ENCODE results near the gene HIVEP3.
"Not testable (repeated sequence)": the region's sequence is repeated elsewhere in the genome, so short reads cannot be mapped to it uniquely, and the experiment has no call there.

Gene HIVEP3

DNA sequence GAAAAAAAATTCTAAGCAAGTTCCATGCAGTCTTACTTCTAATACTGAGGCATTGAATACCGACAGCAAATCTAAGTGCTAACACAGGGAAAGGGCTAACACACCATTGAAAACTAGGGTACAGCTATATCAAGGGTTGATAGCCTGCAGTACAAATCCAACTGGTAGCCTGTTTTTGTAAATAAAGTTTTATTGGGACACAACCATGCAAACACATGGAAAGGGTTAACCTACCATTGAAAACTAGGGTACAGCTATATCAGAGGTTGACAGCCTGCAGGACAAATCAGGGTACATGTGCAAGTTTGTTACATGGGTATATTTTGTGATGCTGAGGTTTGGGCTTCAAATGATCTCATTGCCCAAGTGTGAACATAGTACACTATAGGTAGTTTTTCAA is 212.9 kb downstream of the HIVEP3 start:
- H3K4me3 ChIP-seq (ENCODE audit: low read length), result no peak overlapping the region
- H3K36me3 ChIP-seq (ENCODE audit: control insufficient read depth, insufficient read depth, low read length), result no peaks in the 10 kb centered on the region
- no peak overlapping the region for H3K9ac ChIP-seq (ENCODE audit: low read length)
- no peaks in the 10 kb centered on the region for H3K4me1 ChIP-seq (ENCODE audit: control insufficient read depth, insufficient read depth, low read length)
- H3K27ac ChIP-seq (ENCODE audit: low read depth, low read length), result no peak overlapping the region
- no peaks in the 10 kb centered on the region for H3K27me3 ChIP-seq (ENCODE audit: control insufficient read depth, insufficient read depth, low read length)

DNA sequence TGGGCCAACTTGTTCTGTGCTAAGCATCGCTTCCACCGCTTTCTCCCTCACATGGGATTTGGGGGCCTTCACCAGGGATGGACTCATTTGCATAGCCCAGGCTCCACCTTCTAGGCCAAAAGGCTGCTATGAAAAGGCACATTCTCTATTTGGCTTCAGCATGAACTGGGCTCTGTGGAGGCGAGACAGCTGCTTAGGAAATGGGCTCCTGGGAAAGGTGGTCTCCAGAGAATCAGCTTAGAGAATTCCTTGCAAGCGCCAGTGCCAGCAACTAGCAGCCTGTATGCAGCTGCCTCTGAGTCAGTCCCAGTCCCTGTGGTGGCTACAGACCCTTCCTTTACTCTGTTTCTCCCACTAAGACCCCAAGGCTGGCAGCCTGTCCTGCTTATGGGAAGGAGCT is 214.5 kb downstream of the HIVEP3 start:
- H3K4me3 ChIP-seq (ENCODE audit: low read length), result no peak overlapping the region
- H3K9ac ChIP-seq (ENCODE audit: low read length), result no peak overlapping the region
- H3K27me3 ChIP-seq (ENCODE audit: control insufficient read depth, insufficient read depth, low read length), result no peaks in the 10 kb centered on the region

DNA sequence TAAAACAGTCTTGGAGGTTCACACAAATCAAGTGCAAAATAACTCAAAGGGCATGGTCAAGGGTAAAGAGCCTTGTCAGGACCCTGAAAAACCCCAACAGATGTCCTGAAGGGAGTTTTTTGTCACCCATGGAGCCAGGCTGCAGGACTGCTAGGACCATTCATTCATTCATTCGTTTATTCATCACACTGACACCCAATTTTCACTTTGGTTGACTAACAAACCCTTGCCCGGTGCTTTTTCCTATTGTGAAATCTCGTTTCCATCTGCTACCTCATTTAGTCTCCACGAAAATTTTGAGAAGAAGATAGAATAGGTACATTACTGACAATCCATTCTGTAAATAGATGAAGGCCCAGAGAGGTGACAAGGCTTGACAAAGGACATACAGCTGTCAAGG is 216.0 kb downstream of the HIVEP3 start:
- Histone ChIP-seq H3K4me1 (ENCODE audit: control insufficient read depth, insufficient read depth, low read length) (no peaks in the 10 kb centered on the region), H3K9ac (ENCODE audit: low read length) (no peak overlapping the region), H3K27ac (ENCODE audit: low read depth, low read length) (no peak overlapping the region), H3K4me3 (ENCODE audit: low read length) (no peak overlapping the region), H3K36me3 (ENCODE audit: control insufficient read depth, insufficient read depth, low read length) (no peaks in the 10 kb centered on the region), H3K27me3 (ENCODE audit: control insufficient read depth, insufficient read depth, low read length) (no peaks in the 10 kb centered on the region)

More for the DNA sequence above, 214.5 kb downstream of the HIVEP3 start:
- Histone ChIP-seq H3K4me1 (ENCODE audit: control insufficient read depth, insufficient read depth, low read length) (no peaks in the 10 kb centered on the region), H3K27ac (ENCODE audit: low read depth, low read length) (no peak overlapping the region), H3K36me3 (ENCODE audit: control insufficient read depth, insufficient read depth, low read length) (no peaks in the 10 kb centered on the region)

DNA sequence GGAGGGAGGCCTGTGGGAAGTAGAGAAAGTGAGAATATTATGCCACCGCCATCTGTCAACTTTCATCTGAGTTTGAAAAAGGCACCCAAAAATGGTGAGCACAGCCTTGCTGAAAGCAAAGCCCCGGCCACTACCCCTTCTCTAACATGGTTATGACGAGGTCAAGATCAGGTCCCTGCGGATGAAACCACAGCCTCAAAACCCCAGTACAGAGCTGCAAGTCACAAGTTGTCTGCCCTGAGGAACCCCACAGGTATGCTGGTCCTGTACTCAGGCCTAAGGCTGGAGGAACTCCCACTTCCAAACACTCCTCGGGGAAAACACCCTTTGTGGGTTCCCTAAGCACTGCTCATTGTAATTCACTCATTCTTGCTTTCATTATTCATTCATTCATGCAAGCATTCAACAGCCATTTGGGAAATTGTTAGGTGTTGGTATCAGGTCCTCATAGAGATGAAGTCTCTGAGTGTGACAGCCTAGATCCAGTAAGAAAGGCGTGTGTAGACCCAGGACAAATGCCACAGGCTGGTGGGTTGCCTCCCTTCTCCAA is 217.7 kb downstream of the HIVEP3 start:
- Histone ChIP-seq H3K27me3 (ENCODE audit: control insufficient read depth, insufficient read depth, low read length) (no peaks in the 10 kb centered on the region), H3K27ac (ENCODE audit: low read depth, low read length) (no peak overlapping the region), H3K4me3 (ENCODE audit: low read length) (no peak overlapping the region), H3K9ac (ENCODE audit: low read length) (no peak overlapping the region), H3K4me1 (ENCODE audit: control insufficient read depth, insufficient read depth, low read length) (no peaks in the 10 kb centered on the region), H3K36me3 (ENCODE audit: control insufficient read depth, insufficient read depth, low read length) (no peaks in the 10 kb centered on the region)

DNA sequence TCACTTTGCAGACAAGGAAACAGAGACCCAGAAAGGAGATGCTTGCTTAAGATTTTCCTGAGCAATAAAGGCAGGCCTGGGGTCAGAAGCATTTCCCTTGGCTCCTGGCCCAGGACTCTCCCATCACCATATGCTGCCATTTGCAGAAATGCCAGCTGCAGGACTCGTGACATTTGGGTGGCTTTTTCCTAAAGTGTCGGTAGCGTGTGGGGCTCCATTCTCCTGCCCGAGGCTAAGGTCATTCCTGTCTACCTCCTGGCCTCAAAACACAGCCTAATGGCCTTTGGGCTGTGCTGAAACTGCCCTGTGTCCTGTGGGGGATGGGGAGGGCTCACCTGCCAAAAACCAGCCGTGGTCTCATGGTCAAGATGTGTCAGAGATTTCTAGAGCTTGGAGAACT is 218.1 kb downstream of the HIVEP3 start:
- Histone ChIP-seq H3K9ac (ENCODE audit: low read length) (no peak overlapping the region), H3K27ac (ENCODE audit: low read depth, low read length) (no peak overlapping the region), H3K4me1 (ENCODE audit: control insufficient read depth, insufficient read depth, low read length) (no peaks in the 10 kb centered on the region), H3K27me3 (ENCODE audit: control insufficient read depth, insufficient read depth, low read length) (no peaks in the 10 kb centered on the region), H3K36me3 (ENCODE audit: control insufficient read depth, insufficient read depth, low read length) (no peaks in the 10 kb centered on the region), H3K4me3 (ENCODE audit: low read length) (no peak overlapping the region)

DNA sequence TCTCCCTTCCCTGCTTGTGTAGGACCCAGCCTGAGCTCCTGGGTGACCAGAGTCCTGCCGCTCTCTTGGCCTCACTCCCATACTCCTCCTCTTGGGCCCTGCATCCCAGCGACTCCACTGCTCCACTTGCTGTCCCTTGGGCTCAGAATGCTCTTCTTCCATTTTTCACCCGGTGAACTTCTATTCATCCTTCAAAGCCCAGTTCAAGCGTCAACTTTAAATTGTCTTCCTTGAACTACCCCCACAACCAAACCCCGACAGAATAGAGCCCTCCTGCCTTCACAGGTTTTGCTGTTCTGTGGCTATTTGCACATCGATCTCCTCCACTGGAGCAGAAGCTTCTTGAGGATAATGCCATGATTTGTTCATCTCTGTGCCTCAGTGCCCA is 218.9 kb downstream of the HIVEP3 start:
- Histone ChIP-seq H3K36me3 (ENCODE audit: control insufficient read depth, insufficient read depth, low read length) (no peaks in the 10 kb centered on the region), H3K27ac (ENCODE audit: low read depth, low read length) (no peak overlapping the region), H3K4me1 (ENCODE audit: control insufficient read depth, insufficient read depth, low read length) (no peaks in the 10 kb centered on the region), H3K4me3 (ENCODE audit: low read length) (no peak overlapping the region), H3K27me3 (ENCODE audit: control insufficient read depth, insufficient read depth, low read length) (no peaks in the 10 kb centered on the region), H3K9ac (ENCODE audit: low read length) (no peak overlapping the region)

DNA sequence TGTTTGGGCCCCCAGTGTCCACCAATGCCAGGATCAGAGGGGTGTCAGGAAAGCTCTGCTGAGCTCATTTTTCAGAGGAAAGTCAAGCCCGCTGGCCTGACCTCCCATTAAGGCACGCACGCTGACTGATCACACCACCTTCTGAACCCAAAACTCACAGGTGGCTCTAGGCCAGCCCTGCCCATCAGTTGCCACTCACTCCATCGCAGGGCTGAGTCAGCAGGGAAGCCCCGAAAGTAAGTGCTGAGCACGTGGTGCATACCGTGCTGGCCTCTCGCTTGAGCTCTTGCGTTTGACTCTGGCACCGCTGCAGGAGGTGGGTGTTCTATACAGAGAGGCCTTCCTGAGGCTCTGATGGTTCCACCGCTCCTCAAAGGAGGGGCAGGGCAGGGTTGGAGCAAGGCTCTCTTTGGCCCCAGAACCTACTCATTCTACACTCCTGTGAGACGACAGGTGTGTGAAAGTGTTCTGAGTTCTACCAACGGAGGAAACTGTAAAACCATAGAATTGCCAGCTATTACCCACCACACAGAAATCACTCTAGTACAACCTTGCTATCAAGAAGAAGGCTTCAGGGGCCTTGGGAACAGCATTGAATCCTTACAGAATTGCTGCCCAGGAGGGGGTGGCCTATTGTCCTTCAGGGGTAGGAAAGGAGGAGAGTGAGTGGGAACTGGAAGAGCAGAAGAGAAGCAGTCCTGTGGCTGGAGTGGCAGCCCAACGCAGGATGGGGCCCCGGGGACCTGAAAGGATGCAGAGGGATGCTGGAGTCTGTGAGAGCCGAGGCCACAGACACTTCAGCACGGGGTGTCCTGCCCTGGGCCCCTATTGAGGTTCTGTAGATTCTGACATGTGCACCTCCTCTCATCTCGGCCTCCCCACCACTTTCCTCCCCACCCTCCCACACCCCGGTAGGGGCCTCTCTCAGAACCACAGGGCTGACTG is 219.5 kb downstream of the HIVEP3 start:
- Histone ChIP-seq H3K4me3 (ENCODE audit: low read length) (no peak overlapping the region), H3K27me3 (ENCODE audit: control insufficient read depth, insufficient read depth, low read length) (no peaks in the 10 kb centered on the region)

DNA sequence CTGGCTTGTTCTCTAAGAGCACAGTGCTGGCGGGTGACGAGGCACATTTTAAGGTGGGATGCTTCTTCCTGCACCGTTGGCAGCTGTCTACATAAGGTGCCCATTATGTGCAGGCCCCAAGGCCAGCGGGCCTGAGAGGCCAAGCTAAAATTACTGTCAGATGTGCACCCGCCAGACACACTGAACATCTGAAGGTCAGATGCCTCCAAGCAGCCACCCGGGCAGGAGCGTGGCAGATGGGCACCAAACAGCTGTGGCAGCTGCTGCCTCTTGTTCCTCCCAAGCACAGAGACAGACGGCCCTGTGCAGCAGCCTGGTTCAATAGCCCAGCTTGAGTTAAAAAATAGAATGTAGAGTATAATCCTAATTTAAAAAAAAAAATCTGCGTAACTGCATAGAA is 222.3 kb downstream of the HIVEP3 start:
- Histone ChIP-seq H3K27ac (ENCODE audit: low read depth, low read length) (no peak overlapping the region), H3K9ac (ENCODE audit: low read length) (no peak overlapping the region), H3K4me1 (ENCODE audit: control insufficient read depth, insufficient read depth, low read length) (no peaks in the 10 kb centered on the region)

More for the DNA sequence above, 219.5 kb downstream of the HIVEP3 start:
- Histone ChIP-seq H3K4me1 (ENCODE audit: control insufficient read depth, insufficient read depth, low read length) (no peaks in the 10 kb centered on the region), H3K36me3 (ENCODE audit: control insufficient read depth, insufficient read depth, low read length) (no peaks in the 10 kb centered on the region), H3K9ac (ENCODE audit: low read length) (no peak overlapping the region), H3K27ac (ENCODE audit: low read depth, low read length) (no peak overlapping the region)

DNA sequence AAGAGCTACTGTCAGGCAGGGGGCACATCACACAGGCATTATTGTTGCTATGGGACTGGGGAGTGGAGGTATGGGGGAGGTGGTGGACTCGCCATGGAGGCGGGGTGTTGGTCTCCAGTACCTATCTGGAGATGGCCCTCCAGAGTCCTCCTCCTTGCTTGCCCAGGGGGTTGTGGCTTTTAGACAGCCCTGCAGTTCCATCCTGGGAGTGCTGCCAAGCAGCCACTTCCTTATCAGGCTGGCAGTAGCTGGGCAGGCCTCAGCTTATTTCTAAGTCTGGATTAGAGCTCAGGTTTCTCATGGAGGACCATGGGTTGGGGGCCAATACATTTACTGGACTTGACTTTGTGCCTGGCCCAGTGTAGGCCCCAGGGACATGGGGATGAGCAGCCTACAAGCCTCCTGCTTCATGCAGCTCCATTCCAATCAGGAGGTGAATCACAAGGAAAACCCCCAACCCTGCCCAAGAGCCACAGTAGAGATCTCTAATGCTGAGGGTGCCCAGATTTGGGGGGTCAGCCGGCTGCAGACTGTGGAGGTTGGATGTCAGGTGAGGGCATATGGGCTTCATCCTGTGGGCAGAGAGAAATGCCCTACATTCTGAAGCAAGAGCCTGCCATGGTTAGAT is 223.5 kb downstream of the HIVEP3 start:
- no peak overlapping the region for H3K9ac ChIP-seq (ENCODE audit: low read length)
- no peaks in the 10 kb centered on the region for H3K27me3 ChIP-seq (ENCODE audit: control insufficient read depth, insufficient read depth, low read length)
- no peaks in the 10 kb centered on the region for H3K36me3 ChIP-seq (ENCODE audit: control insufficient read depth, insufficient read depth, low read length)
- no peaks in the 10 kb centered on the region for H3K4me1 ChIP-seq (ENCODE audit: control insufficient read depth, insufficient read depth, low read length)
- no peak overlapping the region for H3K27ac ChIP-seq (ENCODE audit: low read depth, low read length)
- no peak overlapping the region for H3K4me3 ChIP-seq (ENCODE audit: low read length)

More for the DNA sequence above, 222.3 kb downstream of the HIVEP3 start:
- Histone ChIP-seq H3K27me3 (ENCODE audit: control insufficient read depth, insufficient read depth, low read length) (no peaks in the 10 kb centered on the region), H3K4me3 (ENCODE audit: low read length) (no peak overlapping the region), H3K36me3 (ENCODE audit: control insufficient read depth, insufficient read depth, low read length) (no peaks in the 10 kb centered on the region)

DNA sequence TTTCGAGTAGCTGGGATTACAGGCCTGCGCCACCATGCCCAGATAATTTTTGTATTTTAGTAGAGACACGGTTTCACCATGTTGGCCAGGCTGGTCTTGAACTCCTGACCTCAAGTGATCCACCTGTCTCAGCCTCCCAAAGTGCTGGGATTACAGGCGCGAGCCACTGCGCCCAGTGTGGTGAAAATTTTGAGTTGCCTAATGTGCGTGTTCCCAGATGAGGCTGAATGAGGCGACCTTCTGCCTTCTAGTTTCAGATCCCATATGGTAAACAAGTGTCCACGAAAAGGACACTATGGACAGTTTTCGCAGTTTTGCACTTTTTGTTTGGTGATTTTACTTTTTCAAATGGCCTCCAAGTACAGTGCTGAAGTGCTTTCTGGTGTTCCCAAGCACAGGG is 226.8 kb downstream of the HIVEP3 start:
- H3K4me1 ChIP-seq (ENCODE audit: control insufficient read depth, insufficient read depth, low read length); H3K4me3 ChIP-seq (ENCODE audit: low read length); H3K27me3 ChIP-seq (ENCODE audit: control insufficient read depth, insufficient read depth, low read length); H3K27ac ChIP-seq (ENCODE audit: low read depth, low read length); H3K9ac ChIP-seq (ENCODE audit: low read length); H3K36me3 ChIP-seq (ENCODE audit: control insufficient read depth, insufficient read depth, low read length): not testable (repeated sequence)

DNA sequence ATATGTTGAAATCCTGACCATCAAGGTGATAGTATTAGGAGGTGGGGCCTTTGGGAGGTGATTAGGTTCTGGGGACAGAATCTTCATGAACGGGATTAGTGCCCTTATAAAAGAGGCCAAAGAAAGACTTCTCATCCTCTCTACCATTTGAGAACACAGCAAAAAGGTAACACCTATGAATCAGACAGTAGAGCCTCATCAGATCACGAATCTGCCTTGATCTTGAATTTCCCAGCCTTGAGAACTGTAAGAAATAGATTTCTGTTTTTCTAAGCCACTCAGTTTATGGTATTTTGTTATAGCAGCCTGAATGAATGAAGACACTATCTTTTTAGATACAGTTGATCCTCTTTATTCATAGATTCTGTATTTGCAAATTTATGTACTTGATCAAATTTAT is 227.3 kb downstream of the HIVEP3 start:
- no peaks in the 10 kb centered on the region for H3K4me1 ChIP-seq (ENCODE audit: control insufficient read depth, insufficient read depth, low read length)
- H3K9ac ChIP-seq (ENCODE audit: low read length), result no peak overlapping the region
- no peaks in the 10 kb centered on the region for H3K27me3 ChIP-seq (ENCODE audit: control insufficient read depth, insufficient read depth, low read length)
- H3K36me3 ChIP-seq (ENCODE audit: control insufficient read depth, insufficient read depth, low read length), result no peaks in the 10 kb centered on the region
- H3K4me3 ChIP-seq (ENCODE audit: low read length), result no peak overlapping the region
- H3K27ac ChIP-seq (ENCODE audit: low read depth, low read length), result no peak overlapping the region

DNA sequence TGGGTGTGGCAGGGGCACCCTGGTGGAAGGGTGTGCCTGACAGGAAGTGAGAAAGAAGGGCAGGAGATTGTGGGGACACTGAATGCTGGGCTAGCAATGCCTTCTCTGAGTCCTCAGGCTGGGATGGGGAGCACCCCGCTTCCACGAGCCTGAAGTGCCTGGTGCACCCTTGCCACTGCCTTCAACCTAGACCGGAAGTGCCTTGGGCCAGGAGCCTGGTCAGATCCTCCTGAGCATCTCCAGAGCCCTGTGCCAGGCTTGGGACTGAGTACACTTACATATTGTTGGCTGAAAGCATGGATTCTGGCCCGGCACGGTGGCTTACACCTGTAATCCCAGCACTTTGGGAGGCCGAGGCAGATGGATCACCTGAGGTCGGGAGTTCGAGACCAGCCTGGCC is 228.4 kb downstream of the HIVEP3 start:
- no peaks in the 10 kb centered on the region for H3K4me1 ChIP-seq (ENCODE audit: control insufficient read depth, insufficient read depth, low read length)
- H3K27ac ChIP-seq (ENCODE audit: low read depth, low read length), result no peak overlapping the region
- H3K27me3 ChIP-seq (ENCODE audit: control insufficient read depth, insufficient read depth, low read length), result no peaks in the 10 kb centered on the region
- H3K4me3 ChIP-seq (ENCODE audit: low read length), result no peak overlapping the region
- no peak overlapping the region for H3K9ac ChIP-seq (ENCODE audit: low read length)
- no peaks in the 10 kb centered on the region for H3K36me3 ChIP-seq (ENCODE audit: control insufficient read depth, insufficient read depth, low read length)

All from rectal smooth muscle tissue (tissue), 1 donor.